Kidney (tissue), 22 donors: ENCODE measurements around the gene CHDH. TPM values are rescaled to one million over a fixed set of nuclear protein-coding genes. Genes with fewer than 3 reads are reported as not detected.

Experiments used
- DNase-seq, 5 donors: peaks; one replicate each; pipeline ENCODE4 v3.0.0-alpha.2; 2013 to 2020
- FAIRE-seq: peaks from 2 replicates; lab custom pipeline; 2012; peaks lifted over from hg19 to GRCh38; lab: Jason Lieb, UNC
- H3K27ac ChIP-seq, 2 donors: one replicate each; pipeline ENCODE4 v1.7.0; 2013; ENCODE audit warnings: low read depth in 2 of 2, low read length in 2 of 2, inconsistent platforms in 1 of 2
- H3K27me3 ChIP-seq: one replicate; pipeline ENCODE4 v1.7.1; 2013; ENCODE audit warnings: low read length, inconsistent platforms; ENCODE audit not compliant: control insufficient read depth, insufficient read depth
- H3K36me3 ChIP-seq, 3 donors: one replicate each; pipeline versions ENCODE4 v1.7.0 to v1.7.1; 2013; ENCODE audit warnings: low read length in 3 of 3, control low read depth in 1 of 3, inconsistent platforms in 1 of 3; ENCODE audit not compliant: insufficient read depth in 3 of 3, control insufficient read depth in 2 of 3
- H3K4me1 ChIP-seq, 3 donors: one replicate each; pipeline versions ENCODE4 v1.7.0 to v1.7.1; 2013; ENCODE audit warnings: low read length in 3 of 3, inconsistent platforms in 1 of 3, low read depth in 1 of 3; ENCODE audit not compliant: control insufficient read depth in 2 of 3, insufficient read depth in 2 of 3
- H3K4me3 ChIP-seq, 3 donors: one replicate each; pipeline versions ENCODE4 v1.7.0 to v1.8.1; 2013; ENCODE audit warnings: low read length in 3 of 3, control low read depth in 1 of 3, inconsistent platforms in 1 of 3
- H3K9ac ChIP-seq, 3 donors: one replicate each; pipeline versions ENCODE4 v1.7.0 to v1.7.1; 2013; ENCODE audit warnings: low read length in 3 of 3, control low read depth in 1 of 3, inconsistent platforms in 1 of 3
- H3K9me3 ChIP-seq, 3 donors: one replicate each; pipeline versions ENCODE4 v1.7.0 to v1.7.1; 2013; ENCODE audit warnings: low read length in 3 of 3, control low read depth in 1 of 3, inconsistent platforms in 1 of 3; ENCODE audit not compliant: control insufficient read depth in 2 of 3, insufficient read depth in 1 of 3
- CTCF ChIP-seq: IDR thresholded peaks from 3 replicates; pipeline ENCODE4 v1.5.1; 2012; ENCODE audit warnings: mild to moderate bottlenecking, moderate library complexity, borderline replicate concordance; ENCODE audit not compliant: insufficient read depth; ENCODE audit errors: extremely low read depth
- intact Hi-C: fragments of 100-400 bp; cut with DNase I; formaldehyde crosslinking; loops from one replicate; pipeline ENCODE4 v1.11.1; 2022
- long read RNA-seq, 10 donors: library from polyadenylated mRNA in 1 of 10; unstranded in 1 of 10; transcript quantifications; one replicate each; pipeline ENCODE4 v2.0.0 and lab custom pipeline, GENCODE V29; 2021 to 2026
- polyA plus RNA-seq: library from polyadenylated mRNA; stranded (reverse); fragments of 350-450 nt; fragmentation: Illumina TruSeq; extraction: RNeasy Lipid Tissue Mini Kit (QIAGEN cat#74804); gene quantifications from one replicate; pipeline ENCODE4 v1.2.3, GENCODE V29; 2014; ENCODE audit warnings: low read depth, low replicate concordance; ENCODE audit not compliant: insufficient read depth
- total RNA-seq: library from RNA; stranded (reverse); fragmentation: NEBNext Ultra II Directional; extraction: Animal tissue kit (Norgen Biotek cat#: 25700); gene quantifications from one replicate; pipeline ENCODE4 v1.2.1, GENCODE V29; 2021
- donor health status: control.
- donor health status: control.
- donor health status: control.
- donor health status: control.
- donor health status: control.
- donor health status: DM: yes; HTN: yes; CAD: no.
- donor health status: Normal renal cell carcinoma (clear cell type).

The CHDH gene
- total RNA-seq (33.4 TPM), polyA plus RNA-seq (26.5 TPM)
- long read RNA-seq, donor 1, result 0 reads
- long read RNA-seq, donor 2, full-length matches to known transcripts, result 3 of 3 reads
- long read RNA-seq, donor 2, partial matches to known transcripts, result 0 of 3 reads
- long read RNA-seq, donor 2, other reads (novel, unspliced or antisense), result 0 of 3 reads
- long read RNA-seq, donor 3, full-length matches to known transcripts, result 1 of 1 reads
- long read RNA-seq, donor 3, partial matches to known transcripts, result 0 of 1 reads
- long read RNA-seq, donor 3, other reads (novel, unspliced or antisense), result 0 of 1 reads
- long read RNA-seq, donor 4, full-length matches to known transcripts, result 2 of 2 reads
- long read RNA-seq, donor 4, partial matches to known transcripts, result 0 of 2 reads
- long read RNA-seq, donor 4, other reads (novel, unspliced or antisense), result 0 of 2 reads
- long read RNA-seq, donor 5, result 0 reads
- long read RNA-seq, donor 6, full-length matches to known transcripts, result 1 of 1 reads
- long read RNA-seq, donor 6, partial matches to known transcripts, result 0 of 1 reads
- long read RNA-seq, donor 6, other reads (novel, unspliced or antisense), result 0 of 1 reads
- long read RNA-seq, donor 7, full-length matches to known transcripts, result 46 of 97 reads
- long read RNA-seq, donor 7, partial matches to known transcripts, result 9 of 97 reads
- long read RNA-seq, donor 7, other reads (novel, unspliced or antisense), result 42 of 97 reads
- long read RNA-seq, donor 8, full-length matches to known transcripts, result 1 of 1 reads
- long read RNA-seq, donor 8, partial matches to known transcripts, result 0 of 1 reads
- long read RNA-seq, donor 8, other reads (novel, unspliced or antisense), result 0 of 1 reads
- long read RNA-seq, donor 9, result 0 reads
- long read RNA-seq, donor 10, partial matches to known transcripts, result 10 of 10 reads
- long read RNA-seq, donor 10, other reads (novel, unspliced or antisense), result 0 of 10 reads

- no peak for FAIRE-seq
- peaks cover 0 to 14% (median 14%) of the 10 kb centered on the region in 3 donors for H3K4me1 ChIP-seq
- peak; percentile 69 to 86 (median 74) for DNase-seq
- no peak for TF ChIP-seq CTCF
- peak within 1 kb of the TSS; percentile 65 to 79 (median 69) for H3K4me3 ChIP-seq
- peak within 1 kb of the TSS in 2 of 3 donors; percentile 63 to 77 for H3K9ac ChIP-seq
- peak within 1 kb of the TSS; percentile 94 to 95 for H3K27ac ChIP-seq
- intact Hi-C loops, result no loop called here
- peaks cover 7% of the 10 kb centered on the region for H3K27me3 ChIP-seq
- no peaks in the 10 kb centered on the region for H3K36me3 ChIP-seq
- H3K9me3 ChIP-seq, result no peaks in the 10 kb centered on the region
Observed at GRCh38 chr3:53846134-53846850, at the start of gene CHDH, which contains the start of gene IL17RB. CHDH (minus strand) TSS chr3:53846419; CDS start chr3:53824008, 22,411 bp downstream. IL17RB (plus strand) TSS chr3:53846568; CDS start chr3:53846589, 21 bp downstream.

- Histone ChIP-seq H3K9me3 (no peaks in the 10 kb centered on the region), H3K4me1 (peaks cover 0 to 9% (median 3%) of the 10 kb centered on the region in 3 donors), H3K27me3 (no peaks in the 10 kb centered on the region), H3K27ac (peak overlapping the region; percentile 87 to 95), H3K36me3 (no peaks in the 10 kb centered on the region), H3K4me3 (peak overlapping the region; percentile 88 to 97 (median 96)), H3K9ac (peak overlapping the region; percentile 71 to 94 (median 78))
- no peak for TF ChIP-seq CTCF
- intact Hi-C loops, result no loop called here
- FAIRE-seq (no peak), DNase-seq (peak in 2 of 5 donors; percentile 10 to 40)
Observed at GRCh38 chr3:53892286-53892637, 46.0 kb upstream of the CHDH start.

- H3K9ac ChIP-seq, result peak within 1 kb of the TSS; percentile 89 to 99 (median 94)
- H3K4me3 ChIP-seq, result peak within 1 kb of the TSS; percentile 96 to 99 (median 97)
- H3K36me3 ChIP-seq, result peaks cover 0 to 2% (median 0%) of the 10 kb centered on the region in 3 donors
- intact Hi-C loops, result no loop called here
- peak within 1 kb of the TSS; percentile 91 to 95 for H3K27ac ChIP-seq
- H3K27me3 ChIP-seq, result no peaks in the 10 kb centered on the region
- H3K4me1 ChIP-seq, result peaks cover 0 to 9% (median 3%) of the 10 kb centered on the region in 3 donors
- no peak for TF ChIP-seq CTCF
- FAIRE-seq (peak; percentile 99), DNase-seq (peak; percentile 99 to 100 (median 99))
- no peaks in the 10 kb centered on the region for H3K9me3 ChIP-seq
Observed at GRCh38 chr3:53891497-53892285, 45.5 kb upstream of the CHDH start, which contains the start of gene SELENOK. SELENOK (minus strand) TSS chr3:53891859.
